H1 (cell line): Measurements from ENCODE around the gene TAPT1.

Experiments used
- BRCA1 ChIP-seq: IDR thresholded peaks from 2 replicates; pipeline ENCODE4 v1.6.1; 2012; ENCODE audit warnings: low read depth, low read length, improper control_type of control experiment
- CTCF ChIP-seq, 3 experiments: IDR thresholded peaks; 1 replicate in 2 of 3; 2 replicates in 1 of 3; pipeline versions ENCODE4 v1.5.1 to v1.6.1; 2011; ENCODE audit warnings: low read length in 3 of 3, mild to moderate bottlenecking in 3 of 3, inconsistent platforms in 2 of 3, low read depth in 1 of 3, moderate library complexity in 1 of 3; ENCODE audit not compliant: insufficient read depth in 1 of 3; ENCODE audit errors: control extremely low read depth in 1 of 3
- EP300 ChIP-seq, 2 experiments: IDR thresholded peaks; 1 replicate in 1 of 2; 2 replicates in 1 of 2; pipeline ENCODE4 v1.6.1; 2011 to 2012; ENCODE audit warnings: low read depth in 2 of 2, low read length in 2 of 2, mild to moderate bottlenecking in 2 of 2, borderline replicate concordance in 1 of 2, inconsistent platforms in 1 of 2, moderate library complexity in 1 of 2
- HDAC6 ChIP-seq: IDR thresholded peaks from one replicate; pipeline ENCODE4 v1.7.1; 2012; ENCODE audit warnings: low read depth, mild to moderate bottlenecking, inconsistent platforms, low read length, moderate library complexity
- POLR2AphosphoS5 ChIP-seq: IDR thresholded peaks from 2 replicates; pipeline ENCODE4 v1.6.1; 2011; ENCODE audit warnings: low read depth, low read length
- RFX5 ChIP-seq: IDR thresholded peaks from 2 replicates; pipeline ENCODE4 v1.6.1; 2011; ENCODE audit warnings: low read depth, low read length, improper control_type of control experiment, borderline replicate concordance
- RXRA ChIP-seq: IDR thresholded peaks from 2 replicates; pipeline ENCODE4 v1.6.1; 2011; ENCODE audit warnings: low read depth, mild to moderate bottlenecking, low read length, moderate library complexity; ENCODE audit not compliant: insufficient read depth
- TF ChIP-seq, protein P1 (sequence below): IDR thresholded peaks from 2 replicates; pipeline ENCODE4 v1.6.1; 2011; ENCODE audit warnings: low read depth, mild to moderate bottlenecking, low read length; ENCODE audit not compliant: insufficient read depth
- TF ChIP-seq, protein P2 (sequence below): IDR thresholded peaks from 2 replicates; pipeline ENCODE4 v1.6.1; 2012; ENCODE audit warnings: inconsistent platforms

DNA sequence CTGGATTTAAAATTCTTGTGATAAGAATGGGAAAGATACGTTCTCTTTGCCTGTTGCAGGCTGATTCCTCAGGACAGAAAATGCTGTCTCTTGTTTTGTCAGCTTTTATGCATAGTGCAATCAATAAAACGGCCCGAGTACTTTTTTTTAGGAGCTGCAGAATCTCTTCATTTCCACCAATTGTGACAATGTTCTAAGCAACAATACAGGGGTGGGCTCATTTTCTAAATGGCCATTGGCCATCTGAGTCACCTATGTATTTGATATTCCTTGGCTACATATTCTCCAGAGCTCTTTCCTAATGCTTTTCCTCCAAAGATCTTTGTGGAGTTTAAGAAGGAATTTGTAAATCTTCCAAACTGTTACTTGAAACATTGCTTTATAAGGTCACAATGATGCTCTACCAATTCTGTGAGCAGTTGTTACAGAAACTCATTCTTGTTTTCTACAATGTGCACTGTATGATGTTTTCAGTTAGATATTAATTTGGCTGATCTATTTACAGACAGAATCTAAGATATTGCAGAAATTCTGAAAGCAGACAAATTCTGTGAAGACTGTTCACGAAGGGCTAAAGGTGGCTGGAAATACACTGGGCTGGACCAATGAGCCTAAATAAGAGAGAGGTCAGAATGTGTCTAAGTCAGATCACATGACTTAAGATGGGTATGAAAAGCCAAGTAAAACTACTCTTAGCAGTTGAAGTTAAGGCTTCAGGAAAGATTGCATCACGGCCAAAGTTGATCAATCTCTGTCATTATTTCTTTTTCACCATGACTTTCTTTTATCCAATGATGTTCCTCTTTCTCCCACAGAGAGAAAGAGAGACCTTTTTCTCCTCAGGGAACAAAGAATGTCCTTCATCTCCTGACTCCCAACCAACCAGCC lies 33.4 kb downstream of the TAPT1 start:
- TF ChIP-seq HDAC6 (no peak), CTCF (IDR thresholded peaks at IDR 0.05; ENCODE audit: control extremely low read depth in 1 of 3, insufficient read depth in 1 of 3, low read depth in 1 of 3, low read length in 3 of 3) (no peak), RXRA (no peak), RFX5 (no peak), POLR2AphosphoS5 (no peak), BRCA1 (no peak), EP300 (IDR thresholded peaks at IDR 0.05; ENCODE audit: borderline replicate concordance in 1 of 2, low read depth in 2 of 2, low read length in 2 of 2) (no peak)
- TF ChIP-seq, protein P1, sequence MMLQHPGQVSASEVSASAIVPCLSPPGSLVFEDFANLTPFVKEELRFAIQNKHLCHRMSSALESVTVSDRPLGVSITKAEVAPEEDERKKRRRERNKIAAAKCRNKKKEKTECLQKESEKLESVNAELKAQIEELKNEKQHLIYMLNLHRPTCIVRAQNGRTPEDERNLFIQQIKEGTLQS: no peak
- TF ChIP-seq, protein P2, sequence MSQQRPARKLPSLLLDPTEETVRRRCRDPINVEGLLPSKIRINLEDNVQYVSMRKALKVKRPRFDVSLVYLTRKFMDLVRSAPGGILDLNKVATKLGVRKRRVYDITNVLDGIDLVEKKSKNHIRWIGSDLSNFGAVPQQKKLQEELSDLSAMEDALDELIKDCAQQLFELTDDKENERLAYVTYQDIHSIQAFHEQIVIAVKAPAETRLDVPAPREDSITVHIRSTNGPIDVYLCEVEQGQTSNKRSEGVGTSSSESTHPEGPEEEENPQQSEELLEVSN: no peak
